Vagina (tissue), 2 donors: ENCODE data around the gene RNF128. TPM values are rescaled to one million over a fixed set of nuclear protein-coding genes. Genes with fewer than 3 reads are reported as not detected.

ENCODE experiments used
- DNase-seq, 2 donors: peaks; one replicate each; pipeline ENCODE4 v3.0.0-alpha.2; 2017; ENCODE audit errors: extremely low spot score in 2 of 2
- H3K27ac ChIP-seq: fragments of 200-600 bp; sonication (generic); one replicate; pipeline ENCODE4 v1.5.1; 2019
- H3K27me3 ChIP-seq: fragments of 200-600 bp; sonication (generic); one replicate; pipeline ENCODE4 v1.5.1; 2019
- H3K36me3 ChIP-seq, 2 donors: fragments of 200-600 bp; sonication (generic); one replicate each; pipeline ENCODE4 v1.5.1; 2017 to 2019
- H3K4me1 ChIP-seq: fragments of 200-600 bp; sonication (generic); one replicate; pipeline ENCODE4 v1.5.1; 2019
- H3K4me3 ChIP-seq, 2 donors: fragments of 200-600 bp; sonication (generic); 1 replicate in 1 of 2; 2 replicates in 1 of 2; pipeline ENCODE4 v1.5.1; 2016 to 2019
- H3K9me3 ChIP-seq: fragments of 200-600 bp; sonication (generic); one replicate; pipeline ENCODE4 v1.5.1; 2019
- POLR2A ChIP-seq, 2 donors: fragments of 450-650 bp; IDR thresholded peaks; one replicate each; pipeline ENCODE4 v1.6.1; 2017; ENCODE audit warnings: antibody characterized with exemption in 2 of 2, mild to moderate bottlenecking in 2 of 2, moderate library complexity in 2 of 2
- POLR2AphosphoS5 ChIP-seq, 2 donors: sonication (generic); formaldehyde crosslinking; IDR thresholded peaks; one replicate each; pipeline ENCODE4 v1.9.0; 2017; ENCODE audit warnings: antibody characterized with exemption in 2 of 2, mild to moderate bottlenecking in 2 of 2, low read depth in 1 of 2; ENCODE audit not compliant: insufficient read depth in 1 of 2
- intact Hi-C: fragments of 100-400 bp; cut with DNase I; formaldehyde crosslinking; loops from one replicate; pipeline ENCODE4 v1.15.1; 2023
- total RNA-seq: library from RNA; depleted of rRNA; stranded (reverse); fragments of >200 nt; gene quantifications from one replicate; pipeline ENCODE4 v1.2.3, GENCODE V29; 2016
- TF ChIP-seq, protein P1 (sequence below), 3 experiments: fragments of 450-650 bp in 2 of 3; fragments of 200-600 bp in 1 of 3; sonication (generic) in 1 of 3; IDR thresholded peaks; one replicate each; pipeline ENCODE4 v1.5.1; 2017 to 2019; ENCODE audit warnings: antibody characterized with exemption in 3 of 3, mild to moderate bottlenecking in 2 of 3, moderate library complexity in 2 of 3

The RNF128 gene
- total RNA-seq, 1 donor from 2014 or later: 5.6 TPM

DNA sequence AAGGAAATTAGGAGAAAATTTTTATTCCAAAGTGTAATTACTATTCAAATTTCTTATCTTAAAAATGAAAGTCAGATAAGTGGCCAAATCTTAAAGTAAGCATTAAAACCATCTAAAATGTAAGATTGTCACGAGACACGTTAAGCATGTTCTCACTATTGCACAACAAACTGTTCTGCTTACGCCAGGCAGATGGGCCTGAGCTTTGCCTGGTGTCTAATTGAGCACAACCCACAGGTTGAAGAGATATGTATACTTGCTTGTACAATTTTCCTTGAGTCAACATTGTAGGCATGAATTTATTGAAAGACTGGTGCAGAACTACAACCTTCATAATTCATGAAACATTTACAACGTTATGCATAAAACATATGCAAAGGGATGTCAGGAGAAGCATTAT, 3.9 kb downstream of the RNF128 start:
- Histone ChIP-seq H3K4me3 (no peak overlapping the region), H3K36me3 (no peaks in the 10 kb centered on the region), H3K4me1 (no peaks in the 10 kb centered on the region), H3K27ac (no peak overlapping the region), H3K27me3 (no peaks in the 10 kb centered on the region), H3K9me3 (no peaks in the 10 kb centered on the region)
- TF ChIP-seq, protein P1, sequence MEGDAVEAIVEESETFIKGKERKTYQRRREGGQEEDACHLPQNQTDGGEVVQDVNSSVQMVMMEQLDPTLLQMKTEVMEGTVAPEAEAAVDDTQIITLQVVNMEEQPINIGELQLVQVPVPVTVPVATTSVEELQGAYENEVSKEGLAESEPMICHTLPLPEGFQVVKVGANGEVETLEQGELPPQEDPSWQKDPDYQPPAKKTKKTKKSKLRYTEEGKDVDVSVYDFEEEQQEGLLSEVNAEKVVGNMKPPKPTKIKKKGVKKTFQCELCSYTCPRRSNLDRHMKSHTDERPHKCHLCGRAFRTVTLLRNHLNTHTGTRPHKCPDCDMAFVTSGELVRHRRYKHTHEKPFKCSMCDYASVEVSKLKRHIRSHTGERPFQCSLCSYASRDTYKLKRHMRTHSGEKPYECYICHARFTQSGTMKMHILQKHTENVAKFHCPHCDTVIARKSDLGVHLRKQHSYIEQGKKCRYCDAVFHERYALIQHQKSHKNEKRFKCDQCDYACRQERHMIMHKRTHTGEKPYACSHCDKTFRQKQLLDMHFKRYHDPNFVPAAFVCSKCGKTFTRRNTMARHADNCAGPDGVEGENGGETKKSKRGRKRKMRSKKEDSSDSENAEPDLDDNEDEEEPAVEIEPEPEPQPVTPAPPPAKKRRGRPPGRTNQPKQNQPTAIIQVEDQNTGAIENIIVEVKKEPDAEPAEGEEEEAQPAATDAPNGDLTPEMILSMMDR (IDR thresholded peaks at IDR 0.05): no peak
- TF ChIP-seq POLR2AphosphoS5 (IDR thresholded peaks at IDR 0.05; ENCODE audit: insufficient read depth in 1 of 2, low read depth in 1 of 2) (no peak), POLR2A (IDR thresholded peaks at IDR 0.05) (no peak)
- no peak for DNase-seq
- intact Hi-C loops: no loop called here

DNA sequence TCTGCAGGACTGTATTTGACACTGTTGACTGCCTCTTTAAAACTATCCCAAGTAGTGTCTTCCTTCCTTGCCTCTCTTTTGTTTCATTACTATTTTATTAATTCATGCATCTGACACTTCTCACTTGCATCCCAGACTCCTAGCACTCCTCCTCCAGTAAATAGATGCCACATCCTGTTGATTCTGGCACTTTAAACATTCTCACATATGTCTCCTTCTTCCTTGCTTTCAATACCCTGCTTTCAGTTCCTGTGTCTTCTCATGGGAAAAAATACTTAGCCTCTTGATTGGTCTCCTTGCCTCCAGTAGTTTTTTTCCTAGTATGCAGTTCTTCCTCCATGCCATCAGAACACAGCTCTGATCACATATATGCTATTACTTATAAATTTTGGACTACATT, 5.1 kb downstream of the RNF128 start:
- DNase-seq: no peak
- intact Hi-C loops: no loop called here

DNA sequence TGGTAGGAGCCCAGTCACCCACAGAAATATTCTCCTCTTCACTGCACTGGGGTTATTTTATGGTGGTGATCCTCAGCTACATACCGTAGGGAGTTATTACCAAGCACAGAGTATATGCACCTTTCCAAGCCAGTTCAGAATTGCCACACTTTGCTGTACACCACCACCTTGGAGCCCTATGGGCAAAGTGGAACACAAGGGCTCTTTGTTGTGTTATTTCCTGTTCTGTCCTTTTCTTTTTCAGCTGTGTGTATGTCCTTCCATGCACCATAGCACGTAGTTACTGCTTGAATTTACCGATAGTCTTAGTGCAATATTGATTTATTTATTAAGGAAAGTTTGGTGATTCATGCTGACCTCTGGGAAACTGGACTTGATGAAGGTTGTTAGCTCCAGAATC, 8.3 kb downstream of the RNF128 start:
- H3K9me3 ChIP-seq: no peaks in the 10 kb centered on the region
- intact Hi-C loops: no loop called here
- H3K36me3 ChIP-seq: no peaks in the 10 kb centered on the region
- H3K27ac ChIP-seq: no peak overlapping the region
- no peak for DNase-seq
- H3K27me3 ChIP-seq: no peaks in the 10 kb centered on the region
- H3K4me1 ChIP-seq: no peaks in the 10 kb centered on the region
- H3K4me3 ChIP-seq: no peak overlapping the region
- TF ChIP-seq POLR2AphosphoS5 (IDR thresholded peaks at IDR 0.05; ENCODE audit: insufficient read depth in 1 of 2, low read depth in 1 of 2): no peak
- TF ChIP-seq, protein P1 (IDR thresholded peaks at IDR 0.05): no peak
- no peak for TF ChIP-seq POLR2A (IDR thresholded peaks at IDR 0.05)

More for the DNA sequence above, 5.1 kb downstream of the RNF128 start:
- H3K4me3 ChIP-seq: no peak overlapping the region
- TF ChIP-seq POLR2A (IDR thresholded peaks at IDR 0.05) (no peak), POLR2AphosphoS5 (IDR thresholded peaks at IDR 0.05; ENCODE audit: insufficient read depth in 1 of 2, low read depth in 1 of 2) (no peak)
- TF ChIP-seq, protein P1 (IDR thresholded peaks at IDR 0.05): no peak
- H3K9me3 ChIP-seq: no peaks in the 10 kb centered on the region
- no peak overlapping the region for H3K27ac ChIP-seq
- no peaks in the 10 kb centered on the region for H3K27me3 ChIP-seq
- no peaks in the 10 kb centered on the region for H3K36me3 ChIP-seq
- no peaks in the 10 kb centered on the region for H3K4me1 ChIP-seq

DNA sequence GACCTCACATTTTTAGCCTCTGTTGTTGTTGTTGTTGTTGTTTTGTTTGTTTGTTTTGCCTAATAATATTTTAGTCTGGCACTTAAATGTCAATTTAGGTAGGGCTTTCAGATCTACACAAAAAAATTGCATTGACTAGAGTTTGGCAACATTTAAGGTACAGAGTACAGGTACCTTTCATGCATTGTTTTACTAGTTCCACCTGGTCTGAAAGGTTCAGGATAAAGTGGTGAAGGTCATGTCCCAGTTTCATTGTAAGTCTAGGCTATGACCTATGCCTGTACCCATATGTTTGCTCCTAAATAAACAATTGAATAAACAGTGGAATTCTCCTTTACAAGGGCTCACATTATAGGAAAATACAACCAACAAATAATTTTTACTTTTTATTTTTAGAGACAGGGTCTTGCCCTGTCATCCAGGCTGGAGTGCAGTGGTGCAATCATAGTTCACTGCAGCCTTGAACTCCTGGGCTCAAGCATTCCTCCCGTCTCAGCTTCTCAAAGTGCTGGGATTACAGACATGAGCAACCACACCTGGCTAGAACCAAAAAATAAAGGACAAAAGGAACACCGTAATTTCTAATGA, 13.8 kb downstream of the RNF128 start:
- TF ChIP-seq, protein P1 (IDR thresholded peaks at IDR 0.05): no peak
- no peak for TF ChIP-seq POLR2A (IDR thresholded peaks at IDR 0.05)
- TF ChIP-seq POLR2AphosphoS5 (IDR thresholded peaks at IDR 0.05; ENCODE audit: insufficient read depth in 1 of 2, low read depth in 1 of 2): no peak
- Histone ChIP-seq H3K27ac (no peak overlapping the region), H3K27me3 (no peaks in the 10 kb centered on the region), H3K4me1 (no peaks in the 10 kb centered on the region), H3K4me3 (no peak overlapping the region), H3K9me3 (no peaks in the 10 kb centered on the region), H3K36me3 (no peaks in the 10 kb centered on the region)
- intact Hi-C loops: no loop called here
- no peak for DNase-seq

DNA sequence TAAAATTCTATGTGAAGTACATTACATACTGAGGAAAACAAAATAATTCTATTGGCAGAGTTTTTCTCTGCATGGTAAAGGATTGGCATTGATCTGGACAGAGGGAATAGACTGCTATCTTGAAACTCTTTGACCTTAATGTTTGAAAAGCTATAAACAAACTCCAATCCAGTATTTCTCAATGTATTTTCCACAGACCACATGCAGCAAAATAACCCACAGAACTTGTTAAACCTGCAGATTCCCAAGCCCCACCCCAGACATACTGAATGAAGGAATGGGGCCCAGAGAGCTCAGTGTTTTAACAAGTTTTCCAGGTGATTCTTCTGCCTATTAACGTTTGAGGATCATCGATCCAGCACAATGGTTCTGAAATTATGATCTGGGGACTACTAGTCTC, 15.7 kb downstream of the RNF128 start:
- TF ChIP-seq, protein P1 (IDR thresholded peaks at IDR 0.05): no peak
- TF ChIP-seq POLR2A (IDR thresholded peaks at IDR 0.05) (no peak), POLR2AphosphoS5 (IDR thresholded peaks at IDR 0.05; ENCODE audit: insufficient read depth in 1 of 2, low read depth in 1 of 2) (no peak)
- Histone ChIP-seq H3K4me1 (no peaks in the 10 kb centered on the region), H3K36me3 (no peaks in the 10 kb centered on the region), H3K27ac (no peak overlapping the region), H3K27me3 (no peaks in the 10 kb centered on the region), H3K4me3 (no peak overlapping the region), H3K9me3 (no peaks in the 10 kb centered on the region)
- no peak for DNase-seq
- intact Hi-C loops: no loop called here
